Measurements from ENCODE around the gene ZDHHC18. TPM values are rescaled to one million over a fixed set of nuclear protein-coding genes. Genes with fewer than 3 reads are reported as not detected.

The ZDHHC18 gene
- total RNA-seq, 1 donor from 2014 or later: 30.4 TPM

DNA sequence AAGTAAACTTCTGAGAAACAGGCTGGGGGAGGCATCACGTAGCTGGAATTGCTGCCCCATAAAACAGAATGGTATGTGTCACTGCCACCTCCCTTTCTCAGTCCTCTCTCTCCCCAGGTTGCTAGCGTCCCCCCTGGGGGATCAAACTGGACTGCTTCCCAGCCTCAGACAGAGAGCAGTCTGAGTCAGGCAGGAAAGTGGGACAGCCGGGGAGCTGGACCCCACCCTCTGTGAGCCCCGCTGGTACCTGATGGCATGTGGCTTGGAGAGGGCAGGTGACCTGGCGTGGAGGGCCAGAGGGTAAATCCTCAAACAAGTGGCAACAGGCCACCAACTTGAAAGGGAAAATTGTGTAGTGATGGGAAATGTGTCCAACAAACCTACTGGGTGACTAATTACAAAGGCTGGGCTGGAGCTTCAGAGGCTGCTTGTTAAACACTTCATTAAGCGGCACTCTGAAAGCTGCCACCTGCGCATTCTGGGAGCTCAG is 35.4 kb downstream of the ZDHHC18 start:
- Histone ChIP-seq H3F3A (ENCODE audit: low read depth) (peaks cover 24% of the 10 kb centered on the region), H3K9ac (no peak overlapping the region), H3K4me2 (peak overlapping the region; percentile 19), H3K36me3 (no peaks in the 10 kb centered on the region), H2AFZ (replicated peaks) (no peak overlapping the region), H3K27me3 (peaks cover 8% of the 10 kb centered on the region), H3K9me3 (ENCODE audit: low read depth) (no peaks in the 10 kb centered on the region), H3K79me2 (ENCODE audit: low read depth) (no peaks in the 10 kb centered on the region), H4K20me1 (ENCODE audit: low read depth) (no peaks in the 10 kb centered on the region), H3K4me3 (no peak overlapping the region), H3K4me1 (peaks cover 30% of the 10 kb centered on the region), H3K27ac (peak overlapping the region; percentile 55)
- TF ChIP-seq EZH2 (IDR thresholded peaks at IDR 0.05) (no peak), EZH2phosphoT487 (IDR thresholded peaks at IDR 0.05) (no peak)
- TF ChIP-seq, protein P1, sequence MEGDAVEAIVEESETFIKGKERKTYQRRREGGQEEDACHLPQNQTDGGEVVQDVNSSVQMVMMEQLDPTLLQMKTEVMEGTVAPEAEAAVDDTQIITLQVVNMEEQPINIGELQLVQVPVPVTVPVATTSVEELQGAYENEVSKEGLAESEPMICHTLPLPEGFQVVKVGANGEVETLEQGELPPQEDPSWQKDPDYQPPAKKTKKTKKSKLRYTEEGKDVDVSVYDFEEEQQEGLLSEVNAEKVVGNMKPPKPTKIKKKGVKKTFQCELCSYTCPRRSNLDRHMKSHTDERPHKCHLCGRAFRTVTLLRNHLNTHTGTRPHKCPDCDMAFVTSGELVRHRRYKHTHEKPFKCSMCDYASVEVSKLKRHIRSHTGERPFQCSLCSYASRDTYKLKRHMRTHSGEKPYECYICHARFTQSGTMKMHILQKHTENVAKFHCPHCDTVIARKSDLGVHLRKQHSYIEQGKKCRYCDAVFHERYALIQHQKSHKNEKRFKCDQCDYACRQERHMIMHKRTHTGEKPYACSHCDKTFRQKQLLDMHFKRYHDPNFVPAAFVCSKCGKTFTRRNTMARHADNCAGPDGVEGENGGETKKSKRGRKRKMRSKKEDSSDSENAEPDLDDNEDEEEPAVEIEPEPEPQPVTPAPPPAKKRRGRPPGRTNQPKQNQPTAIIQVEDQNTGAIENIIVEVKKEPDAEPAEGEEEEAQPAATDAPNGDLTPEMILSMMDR (IDR thresholded peaks at IDR 0.05): no peak
- Mint-ChIP-seq H3K27ac (peak overlapping the region; percentile 60), H3K4me1 (peaks cover 19% of the 10 kb centered on the region), H3K9me3 (no peaks in the 10 kb centered on the region), H3K36me3 (peaks cover 2% of the 10 kb centered on the region), H3K27me3 (ENCODE audit: insufficient read depth, low read depth) (peaks cover 10% of the 10 kb centered on the region), H3K4me3 (peak overlapping the region; percentile 48)
- DNase-seq (ENCODE audit: low spot score): no peak

DNA sequence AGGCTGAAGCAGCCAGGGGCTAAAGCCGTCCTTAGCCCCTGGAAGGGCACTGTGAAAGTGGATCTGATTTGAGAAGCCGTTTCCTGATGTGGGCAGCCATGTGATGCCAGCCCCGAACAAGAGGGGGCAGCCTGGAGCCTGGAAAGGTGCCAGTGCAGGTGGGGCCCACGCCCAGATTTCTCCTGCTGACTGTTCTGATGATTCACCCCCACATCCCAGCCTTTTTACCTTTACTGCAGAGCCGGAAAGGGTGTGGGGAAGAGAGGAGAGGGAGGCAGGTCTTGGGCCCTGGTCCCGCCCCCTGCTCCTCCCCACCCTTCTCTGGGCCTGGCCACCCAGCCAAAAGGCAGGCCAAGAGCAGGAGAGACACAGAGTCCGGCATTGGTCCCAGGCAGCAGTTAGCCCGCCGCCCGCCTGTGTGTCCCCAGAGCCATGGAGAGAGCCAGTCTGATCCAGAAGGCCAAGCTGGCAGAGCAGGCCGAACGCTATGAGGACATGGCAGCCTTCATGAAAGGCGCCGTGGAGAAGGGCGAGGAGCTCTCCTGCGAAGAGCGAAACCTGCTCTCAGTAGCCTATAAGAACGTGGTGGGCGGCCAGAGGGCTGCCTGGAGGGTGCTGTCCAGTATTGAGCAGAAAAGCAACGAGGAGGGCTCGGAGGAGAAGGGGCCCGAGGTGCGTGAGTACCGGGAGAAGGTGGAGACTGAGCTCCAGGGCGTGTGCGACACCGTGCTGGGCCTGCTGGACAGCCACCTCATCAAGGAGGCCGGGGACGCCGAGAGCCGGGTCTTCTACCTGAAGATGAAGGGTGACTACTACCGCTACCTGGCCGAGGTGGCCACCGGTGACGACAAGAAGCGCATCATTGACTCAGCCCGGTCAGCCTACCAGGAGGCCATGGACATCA is 36.5 kb downstream of the ZDHHC18 start, which contains the start of gene SFN:
Gene SFN, plus strand, starts transcription at position 369 of the 904 bp plus-strand sequence. Its CDS starts 64 bp downstream, at position 433.
- Mint-ChIP-seq H3K27me3 (ENCODE audit: insufficient read depth, low read depth) (peaks cover 10% of the 10 kb centered on the region), H3K4me3 (peak within 1 kb of the TSS; percentile 91), H3K36me3 (no peaks in the 10 kb centered on the region), H3K9me3 (no peaks in the 10 kb centered on the region), H3K27ac (peak within 1 kb of the TSS; percentile 60), H3K4me1 (peaks cover 18% of the 10 kb centered on the region)
- Histone ChIP-seq H2AFZ (replicated peaks) (no peak within 1 kb of the TSS), H3F3A (ENCODE audit: low read depth) (peaks cover 27% of the 10 kb centered on the region), H3K36me3 (no peaks in the 10 kb centered on the region), H3K79me2 (ENCODE audit: low read depth) (no peaks in the 10 kb centered on the region), H3K27me3 (peaks cover 8% of the 10 kb centered on the region), H3K4me3 (peak within 1 kb of the TSS; percentile 71), H3K9ac (no peak within 1 kb of the TSS), H3K27ac (peak within 1 kb of the TSS; percentile 55), H3K4me1 (peaks cover 35% of the 10 kb centered on the region), H3K9me3 (ENCODE audit: low read depth) (no peaks in the 10 kb centered on the region), H3K4me2 (peak within 1 kb of the TSS; percentile 99), H4K20me1 (ENCODE audit: low read depth) (no peaks in the 10 kb centered on the region)
- peak; percentile 41 for DNase-seq (ENCODE audit: low spot score)
- TF ChIP-seq EZH2phosphoT487 (IDR thresholded peaks at IDR 0.05) (no peak), EZH2 (IDR thresholded peaks at IDR 0.05) (no peak)
- TF ChIP-seq, protein P1 (IDR thresholded peaks at IDR 0.05): peak; percentile 55

DNA sequence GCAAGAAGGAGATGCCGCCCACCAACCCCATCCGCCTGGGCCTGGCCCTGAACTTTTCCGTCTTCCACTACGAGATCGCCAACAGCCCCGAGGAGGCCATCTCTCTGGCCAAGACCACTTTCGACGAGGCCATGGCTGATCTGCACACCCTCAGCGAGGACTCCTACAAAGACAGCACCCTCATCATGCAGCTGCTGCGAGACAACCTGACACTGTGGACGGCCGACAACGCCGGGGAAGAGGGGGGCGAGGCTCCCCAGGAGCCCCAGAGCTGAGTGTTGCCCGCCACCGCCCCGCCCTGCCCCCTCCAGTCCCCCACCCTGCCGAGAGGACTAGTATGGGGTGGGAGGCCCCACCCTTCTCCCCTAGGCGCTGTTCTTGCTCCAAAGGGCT is 37.2 kb downstream of the ZDHHC18 start:
- peak overlapping the region; percentile 99 for H3K4me2 ChIP-seq
- no peaks in the 10 kb centered on the region for H3K36me3 ChIP-seq
- Mint-ChIP-seq H3K36me3 (no peaks in the 10 kb centered on the region), H3K27ac (no peak overlapping the region), H3K9me3 (no peaks in the 10 kb centered on the region), H3K4me3 (peak overlapping the region; percentile 91), H3K27me3 (ENCODE audit: insufficient read depth, low read depth) (peaks cover 10% of the 10 kb centered on the region), H3K4me1 (peaks cover 18% of the 10 kb centered on the region)
- no peaks in the 10 kb centered on the region for H4K20me1 ChIP-seq (ENCODE audit: low read depth)
- H3K9ac ChIP-seq: no peak overlapping the region
- no peaks in the 10 kb centered on the region for H3K9me3 ChIP-seq (ENCODE audit: low read depth)
- H3K79me2 ChIP-seq (ENCODE audit: low read depth): no peaks in the 10 kb centered on the region
- H3K4me3 ChIP-seq: no peak overlapping the region
- no peak for DNase-seq (ENCODE audit: low spot score)
- H3K27me3 ChIP-seq: peaks cover 8% of the 10 kb centered on the region
- H3K27ac ChIP-seq: no peak overlapping the region
- no peak for TF ChIP-seq EZH2phosphoT487 (IDR thresholded peaks at IDR 0.05)
- TF ChIP-seq, protein P1 (IDR thresholded peaks at IDR 0.05): no peak
- TF ChIP-seq EZH2 (IDR thresholded peaks at IDR 0.05): no peak
- H3F3A ChIP-seq (ENCODE audit: low read depth): peaks cover 27% of the 10 kb centered on the region
- H2AFZ ChIP-seq (replicated peaks): no peak overlapping the region
- H3K4me1 ChIP-seq: peaks cover 35% of the 10 kb centered on the region
